SK-N-SH (cell line): Measurements from ENCODE around the gene ETF1. TPM values are rescaled to one million over a fixed set of nuclear protein-coding genes. Genes with fewer than 3 reads are reported as not detected.

Experiments used
- CTCF ChIA-PET: fragments of 300-600, 350-600 bp; formaldehyde crosslinking; extraction: SDS; loops from one replicate; lab custom pipeline; 2021; lab: Yijun Ruan, JAX
- POLR2A ChIA-PET: fragments of 350-600 bp; sonication (Branson Sonifier 250); formaldehyde crosslinking; extraction: SDS; loops from one replicate; lab custom pipeline; 2020; ENCODE audit warnings: antibody characterized with exemption, inconsistent platforms; lab: Yijun Ruan, JAX
- DNase-seq: peaks from one replicate; pipeline ENCODE4 v3.0.0; 2012
- H2AFZ ChIP-seq: fragments of 200-600 bp; sonication (generic); 2 replicates; pipeline ENCODE4 v1.8.1; 2016; ENCODE audit warnings: antibody characterized with exemption, mild to moderate bottlenecking, low read depth
- H3F3A ChIP-seq: fragments of 200-600 bp; sonication (generic); replicated peaks from 2 replicates; pipeline ENCODE3; 2016; ENCODE audit warnings: antibody characterized with exemption, mild to moderate bottlenecking; ENCODE audit not compliant: insufficient read depth
- H3K27ac ChIP-seq, 2 experiments: fragments of 200-500 bp in 1 of 2; fragments of 200-600 bp in 1 of 2; sonication (Bioruptor generic) in 1 of 2; sonication (generic), shearing (Covaris generic) in 1 of 2; 2 replicates each; pipeline versions ENCODE4 v1.5.1 to v1.6.1; 2014 to 2016; ENCODE audit warnings: low read depth in 2 of 2, inconsistent platforms in 1 of 2, low read length in 1 of 2, mild to moderate bottlenecking in 1 of 2, mixed read lengths in 1 of 2
- H3K27me3 ChIP-seq: fragments of 200-600 bp; sonication (generic), shearing (Covaris generic); 2 replicates; pipeline ENCODE4 v1.6.1; 2016; ENCODE audit warnings: mixed run types; ENCODE audit not compliant: insufficient read depth
- H3K36me3 ChIP-seq, 2 experiments: fragments of 200-500 bp in 1 of 2; fragments of 200-600 bp in 1 of 2; sonication (Bioruptor generic) in 1 of 2; sonication (generic) in 1 of 2; replicated peaks in 1 of 2; 2 replicates each; pipeline versions ENCODE3 to v1.5.1; 2014 to 2016; ENCODE audit warnings: low read length in 1 of 2, mild to moderate bottlenecking in 1 of 2; ENCODE audit not compliant: insufficient read depth in 2 of 2, control insufficient read depth in 1 of 2
- H3K4me1 ChIP-seq, 2 experiments: fragments of 200-500 bp in 1 of 2; fragments of 200-600 bp in 1 of 2; sonication (Bioruptor generic) in 1 of 2; sonication (generic), shearing (Covaris generic) in 1 of 2; 2 replicates each; pipeline versions ENCODE4 v1.5.1 to v1.6.1; 2014 to 2016; ENCODE audit warnings: low read depth in 1 of 2, low read length in 1 of 2, mixed run types in 1 of 2; ENCODE audit not compliant: insufficient read depth in 2 of 2, control insufficient read depth in 1 of 2
- H3K4me2 ChIP-seq: fragments of 200-600 bp; sonication (generic), shearing (Covaris generic); 2 replicates; pipeline ENCODE4 v1.6.1; 2017; ENCODE audit warnings: mixed run types
- H3K4me3 ChIP-seq, 2 experiments: fragments of 200-500 bp in 1 of 2; fragments of 200-600 bp in 1 of 2; sonication (Bioruptor generic) in 1 of 2; sonication (generic), shearing (Covaris generic) in 1 of 2; 2 replicates each; pipeline versions ENCODE4 v1.5.1 to v1.8.1; 2014 to 2016; ENCODE audit warnings: low read depth in 2 of 2, inconsistent platforms in 1 of 2, low read length in 1 of 2, mild to moderate bottlenecking in 1 of 2, mixed read lengths in 1 of 2, moderate library complexity in 1 of 2
- H3K79me2 ChIP-seq: fragments of 200-600 bp; sonication (generic); 2 replicates; pipeline ENCODE4 v1.8.1; 2017; ENCODE audit warnings: mild to moderate bottlenecking; ENCODE audit not compliant: insufficient read depth
- H3K9ac ChIP-seq: fragments of 200-600 bp; sonication (generic); 2 replicates; pipeline ENCODE4 v1.6.1; 2017; ENCODE audit warnings: mixed run types
- H3K9me2 ChIP-seq: fragments of 200-600 bp; sonication (generic); 2 replicates; pipeline ENCODE4 v1.6.1; 2017; ENCODE audit warnings: mixed run types
- H3K9me3 ChIP-seq: fragments of 200-600 bp; sonication (generic); 2 replicates; pipeline ENCODE4 v1.6.1; 2017; ENCODE audit warnings: mixed run types, mild to moderate bottlenecking, moderate library complexity
- H4K20me1 ChIP-seq: fragments of 200-600 bp; sonication (generic); 2 replicates; pipeline ENCODE4 v1.6.1; 2017; ENCODE audit warnings: mild to moderate bottlenecking, mixed run types; ENCODE audit not compliant: insufficient read depth
- CTCF ChIP-seq: fragments of 200-600 bp; sonication (generic); IDR thresholded peaks from 2 replicates; pipeline ENCODE4 v1.6.1; 2017; ENCODE audit warnings: antibody characterized with exemption, mild to moderate bottlenecking, moderate library complexity
- EP300 ChIP-seq, 2 experiments: IDR thresholded peaks; 2 replicates each; pipeline versions ENCODE4 v1.4.0 to v1.6.1; 2012; ENCODE audit warnings: borderline replicate concordance in 1 of 2, low read depth in 1 of 2, low read length in 1 of 2
- MEF2A ChIP-seq: IDR thresholded peaks from 2 replicates; pipeline ENCODE4 v1.4.0; 2012; ENCODE audit warnings: low read depth, borderline replicate concordance
- MXI1 ChIP-seq: IDR thresholded peaks from 2 replicates; pipeline ENCODE4 v1.6.1; 2012; ENCODE audit warnings: mild to moderate bottlenecking, low read depth, low read length, improper control_type of control experiment
- NFIC ChIP-seq: IDR thresholded peaks from 2 replicates; pipeline ENCODE4 v1.4.0; 2012; ENCODE audit warnings: borderline replicate concordance
- POLR2AphosphoS5 ChIP-seq: IDR thresholded peaks from 2 replicates; pipeline ENCODE4 v1.6.1; 2012; ENCODE audit warnings: low read depth, low read length
- ZBTB33 ChIP-seq: IDR thresholded peaks from 2 replicates; pipeline ENCODE4 v1.4.0; 2012; ENCODE audit warnings: low read depth, borderline replicate concordance
- WGBS: methylation state at CpG from one replicate; pipeline ENCODE4 v1.1.6; 2017; ENCODE audit warnings: low lambda C conversion rate; 5-methylcytosine and 5-hydroxymethylcytosine counted together
- polyA plus RNA-seq, 3 experiments: library from polyadenylated mRNA; depleted of rRNA; stranded (reverse); fragments of >200 nt; gene quantifications; 2 replicates each; pipeline ENCODE4 v1.2.3, GENCODE V29; 2012
- TF ChIP-seq, protein P1 (sequence below): IDR thresholded peaks from 2 replicates; pipeline ENCODE4 v1.6.1; 2012; ENCODE audit warnings: mild to moderate bottlenecking, low read depth, low read length, moderate library complexity
- TF ChIP-seq, protein P2 (sequence below): fragments of 150-350 bp; IDR thresholded peaks from 2 replicates; pipeline ENCODE4 v1.6.1; 2017; ENCODE audit warnings: antibody characterized with exemption, low read length, low read depth, borderline replicate concordance
- TF ChIP-seq, protein P3 (sequence below): IDR thresholded peaks from 2 replicates; pipeline ENCODE4 v1.4.0; 2012; ENCODE audit warnings: low read depth, borderline replicate concordance

Gene ETF1
- polyA plus RNA-seq, 1 of the 3 experiments (the other 2 are of a cell fraction) = 36.7 TPM

DNA sequence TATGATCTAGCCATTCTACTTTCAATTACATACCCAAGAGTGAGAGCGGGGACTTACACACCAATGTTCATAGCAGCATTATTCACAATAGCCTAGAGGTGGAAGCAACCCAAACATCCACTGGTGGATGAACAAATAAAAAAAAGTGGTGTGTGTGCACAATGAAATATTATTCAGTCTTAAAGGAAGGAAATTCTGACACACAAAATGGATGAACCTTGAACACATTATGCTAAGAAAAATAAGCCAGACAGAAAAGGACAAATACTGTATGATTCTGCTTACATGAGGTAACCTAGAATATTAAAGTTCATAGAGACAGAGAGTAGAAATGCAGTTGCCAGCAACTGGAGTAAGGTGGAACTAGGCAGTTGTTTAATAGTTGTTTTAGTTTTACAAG lies 22.1 kb downstream of the ETF1 start:
- WGBS = 100% methylated on average over 1 of the region's 1 CpG
- H3K79me2 ChIP-seq = peaks cover 91% of the 10 kb centered on the region
- H3K36me3 ChIP-seq = peaks cover 8 to 48% of the 10 kb centered on the region in 2 experiments
- no peak overlapping the region for H3K9ac ChIP-seq
- ChIA-PET POLR2A (no interaction called here), CTCF (interaction anchor here (0.7 to 1.2 kb wide), 2 partner anchors 17 to 71 kb away, joined by 3 to 5 read pairs; no protein-coding TSS in a partner anchor)
- DNase-seq = no peak
- no peak overlapping the region for H3K4me2 ChIP-seq
- H3K27me3 ChIP-seq = no peaks in the 10 kb centered on the region
- TF ChIP-seq, protein P1, sequence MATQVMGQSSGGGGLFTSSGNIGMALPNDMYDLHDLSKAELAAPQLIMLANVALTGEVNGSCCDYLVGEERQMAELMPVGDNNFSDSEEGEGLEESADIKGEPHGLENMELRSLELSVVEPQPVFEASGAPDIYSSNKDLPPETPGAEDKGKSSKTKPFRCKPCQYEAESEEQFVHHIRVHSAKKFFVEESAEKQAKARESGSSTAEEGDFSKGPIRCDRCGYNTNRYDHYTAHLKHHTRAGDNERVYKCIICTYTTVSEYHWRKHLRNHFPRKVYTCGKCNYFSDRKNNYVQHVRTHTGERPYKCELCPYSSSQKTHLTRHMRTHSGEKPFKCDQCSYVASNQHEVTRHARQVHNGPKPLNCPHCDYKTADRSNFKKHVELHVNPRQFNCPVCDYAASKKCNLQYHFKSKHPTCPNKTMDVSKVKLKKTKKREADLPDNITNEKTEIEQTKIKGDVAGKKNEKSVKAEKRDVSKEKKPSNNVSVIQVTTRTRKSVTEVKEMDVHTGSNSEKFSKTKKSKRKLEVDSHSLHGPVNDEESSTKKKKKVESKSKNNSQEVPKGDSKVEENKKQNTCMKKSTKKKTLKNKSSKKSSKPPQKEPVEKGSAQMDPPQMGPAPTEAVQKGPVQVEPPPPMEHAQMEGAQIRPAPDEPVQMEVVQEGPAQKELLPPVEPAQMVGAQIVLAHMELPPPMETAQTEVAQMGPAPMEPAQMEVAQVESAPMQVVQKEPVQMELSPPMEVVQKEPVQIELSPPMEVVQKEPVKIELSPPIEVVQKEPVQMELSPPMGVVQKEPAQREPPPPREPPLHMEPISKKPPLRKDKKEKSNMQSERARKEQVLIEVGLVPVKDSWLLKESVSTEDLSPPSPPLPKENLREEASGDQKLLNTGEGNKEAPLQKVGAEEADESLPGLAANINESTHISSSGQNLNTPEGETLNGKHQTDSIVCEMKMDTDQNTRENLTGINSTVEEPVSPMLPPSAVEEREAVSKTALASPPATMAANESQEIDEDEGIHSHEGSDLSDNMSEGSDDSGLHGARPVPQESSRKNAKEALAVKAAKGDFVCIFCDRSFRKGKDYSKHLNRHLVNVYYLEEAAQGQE = no peak
- TF ChIP-seq CTCF = no peak
- TF ChIP-seq MXI1 = no peak
- TF ChIP-seq, protein P2, sequence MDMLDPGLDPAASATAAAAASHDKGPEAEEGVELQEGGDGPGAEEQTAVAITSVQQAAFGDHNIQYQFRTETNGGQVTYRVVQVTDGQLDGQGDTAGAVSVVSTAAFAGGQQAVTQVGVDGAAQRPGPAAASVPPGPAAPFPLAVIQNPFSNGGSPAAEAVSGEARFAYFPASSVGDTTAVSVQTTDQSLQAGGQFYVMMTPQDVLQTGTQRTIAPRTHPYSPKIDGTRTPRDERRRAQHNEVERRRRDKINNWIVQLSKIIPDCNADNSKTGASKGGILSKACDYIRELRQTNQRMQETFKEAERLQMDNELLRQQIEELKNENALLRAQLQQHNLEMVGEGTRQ = no peak
- no peak for TF ChIP-seq POLR2AphosphoS5
- no peak for TF ChIP-seq ZBTB33
- TF ChIP-seq, protein P3, sequence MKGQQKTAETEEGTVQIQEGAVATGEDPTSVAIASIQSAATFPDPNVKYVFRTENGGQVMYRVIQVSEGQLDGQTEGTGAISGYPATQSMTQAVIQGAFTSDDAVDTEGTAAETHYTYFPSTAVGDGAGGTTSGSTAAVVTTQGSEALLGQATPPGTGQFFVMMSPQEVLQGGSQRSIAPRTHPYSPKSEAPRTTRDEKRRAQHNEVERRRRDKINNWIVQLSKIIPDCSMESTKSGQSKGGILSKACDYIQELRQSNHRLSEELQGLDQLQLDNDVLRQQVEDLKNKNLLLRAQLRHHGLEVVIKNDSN = no peak
- no peak for TF ChIP-seq EP300 (IDR thresholded peaks at IDR 0.05; ENCODE audit: borderline replicate concordance in 1 of 2, low read depth in 1 of 2, low read length in 1 of 2)
- no peak for TF ChIP-seq NFIC
- TF ChIP-seq MEF2A = no peak
- H2AFZ ChIP-seq = no peak overlapping the region
- H3K4me1 ChIP-seq = no peaks in the 10 kb centered on the region; a peak in 1 of 4 replicates
- H3K4me3 ChIP-seq = no peak overlapping the region
- H3K9me2 ChIP-seq = no peaks in the 10 kb centered on the region
- H3K9me3 ChIP-seq = no peaks in the 10 kb centered on the region
- H3K27ac ChIP-seq = no peak overlapping the region
- peaks cover 45% of the 10 kb centered on the region for H4K20me1 ChIP-seq
- no peaks in the 10 kb centered on the region for H3F3A ChIP-seq
